GM19240 (cell line): ENCODE results near the gene NDUFA9.

Experiments
- DNase-seq: peaks from one replicate; pipeline ENCODE4 v3.0.0; 2011; ENCODE audit warnings: low spot score; ENCODE audit not compliant: insufficient read length

NDUFA9 gene

DNA sequence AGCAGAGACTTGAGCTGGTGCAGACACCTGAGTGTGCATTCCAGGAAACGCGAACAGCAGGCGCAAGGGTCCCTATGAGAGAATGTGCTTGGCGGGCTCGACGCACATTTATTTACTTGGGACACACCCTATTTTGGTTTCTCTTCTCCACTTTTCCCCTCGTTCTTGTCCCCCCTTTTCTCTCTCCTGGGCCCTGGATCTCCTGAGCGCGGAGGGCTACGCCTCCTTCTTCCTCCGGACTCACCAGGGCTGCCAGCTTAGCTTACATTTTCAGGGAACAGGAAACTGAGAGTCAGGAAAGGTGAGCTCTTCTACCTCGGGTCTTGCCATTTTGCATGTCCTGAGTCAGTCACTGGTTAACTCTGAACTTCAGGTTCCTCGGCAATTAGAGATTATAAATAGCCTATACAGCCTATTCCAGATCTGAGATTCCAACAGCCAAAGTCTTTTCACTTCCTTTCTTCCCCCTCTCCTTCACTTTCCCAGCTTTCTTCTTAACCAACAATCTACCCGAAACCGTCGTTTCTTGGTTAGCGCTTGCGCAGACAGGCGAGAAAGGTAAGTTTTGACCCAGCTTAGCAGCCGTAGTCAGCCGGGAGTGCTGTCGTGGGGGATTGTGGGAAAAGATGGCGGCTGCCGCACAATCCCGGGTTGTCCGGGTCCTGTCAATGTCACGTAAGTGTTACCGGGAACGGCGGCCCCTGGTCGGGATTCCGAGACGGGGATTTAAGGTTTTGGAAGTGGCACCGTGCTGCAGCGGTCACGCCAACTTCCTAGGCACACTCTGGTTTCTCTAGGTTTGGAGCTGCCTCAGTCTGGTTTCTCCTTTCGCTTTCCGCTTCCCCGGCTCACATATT lies at the start of gene NDUFA9, which contains the start of gene AKAP3:
TSS of gene NDUFA9 (plus strand) at position 614 of the 857 bp plus-strand sequence. CDS start at position 627, 13 bp downstream.
TSS of gene AKAP3 (minus strand) at position 551 of the 857 bp plus-strand sequence. CDS start 10,855 bp downstream, outside the sequence.
- DNase-seq = peak; percentile 64

DNA sequence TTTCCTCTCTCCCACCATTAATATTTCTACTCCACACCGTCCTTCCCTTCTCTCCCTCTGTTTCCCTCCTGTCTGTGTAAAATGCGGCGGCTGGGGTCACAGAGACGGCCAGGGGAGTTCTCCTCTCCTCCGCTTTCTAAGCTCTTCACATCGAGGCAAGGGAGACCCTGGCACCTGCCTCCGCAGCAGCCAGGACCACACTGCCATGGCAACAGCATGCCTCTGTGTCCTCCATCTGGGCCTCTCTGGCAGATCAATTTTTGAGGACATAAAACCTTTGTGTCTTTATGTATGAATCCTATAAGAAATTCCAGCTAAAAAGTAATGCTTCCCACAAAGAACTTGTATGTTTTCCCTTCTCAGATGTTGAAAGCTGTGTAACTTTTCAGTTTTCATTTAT lies 45.5 kb upstream of the NDUFA9 start:
- DNase-seq = no peak

DNA sequence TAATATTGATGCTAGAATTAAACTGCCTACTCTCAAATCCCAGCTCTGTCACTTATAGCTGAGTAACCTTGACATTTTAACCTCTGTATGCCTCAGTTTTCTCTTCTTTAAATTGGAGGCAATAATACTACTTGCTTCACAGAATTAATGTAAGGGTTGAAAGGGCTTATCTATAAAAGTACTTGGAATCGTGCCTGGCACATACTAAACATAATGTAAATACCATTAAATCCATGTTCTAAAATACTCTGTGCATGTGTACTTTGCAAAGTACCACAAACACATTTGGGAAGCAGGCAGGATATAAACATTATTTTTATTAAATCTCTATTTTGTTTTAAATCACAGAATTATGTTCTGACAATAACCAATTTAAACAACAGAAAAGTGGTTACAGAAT lies 45.0 kb upstream of the NDUFA9 start:
- DNase-seq = no peak

DNA sequence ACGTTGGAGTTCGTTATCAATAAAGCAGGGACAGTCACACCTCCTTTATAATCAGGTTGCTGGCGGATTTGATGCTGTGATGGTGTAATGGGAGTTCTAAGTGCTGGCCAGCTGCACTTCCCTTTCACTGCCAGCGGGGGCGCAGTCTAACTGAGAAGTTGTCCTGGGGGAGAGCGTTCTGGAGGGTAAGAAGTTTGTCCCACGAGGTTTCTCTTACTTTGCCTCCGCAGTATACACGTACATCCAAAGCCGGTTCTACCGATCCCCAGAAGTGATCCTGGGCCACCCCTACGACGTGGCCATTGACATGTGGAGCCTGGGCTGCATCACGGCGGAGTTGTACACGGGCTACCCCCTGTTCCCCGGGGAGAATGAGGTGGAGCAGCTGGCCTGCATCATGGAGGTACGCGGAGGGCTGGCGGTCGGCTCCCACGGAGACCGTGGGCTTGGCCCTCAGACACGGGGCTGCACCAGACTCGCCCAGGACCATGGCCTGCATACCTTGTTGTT lies 44.2 kb upstream of the NDUFA9 start:
- DNase-seq = peak; percentile 77

DNA sequence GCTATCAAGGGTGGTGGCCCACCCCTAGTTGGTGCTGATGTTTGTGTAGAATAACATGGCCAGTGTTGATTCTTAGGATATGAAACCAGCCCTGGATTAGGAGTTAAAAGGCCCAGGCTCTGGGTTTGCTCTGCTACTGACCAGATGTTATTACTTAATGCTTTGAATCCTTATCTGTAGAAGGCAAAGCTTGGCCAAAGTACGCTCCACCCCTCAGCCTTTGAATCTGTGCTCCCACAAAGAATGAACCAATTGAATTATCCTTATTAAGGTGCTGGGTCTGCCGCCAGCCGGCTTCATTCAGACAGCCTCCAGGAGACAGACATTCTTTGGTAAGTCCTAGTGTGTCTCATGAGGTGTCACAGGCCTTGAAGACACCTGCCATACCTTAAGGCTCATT lies 41.9 kb upstream of the NDUFA9 start:
- no peak for DNase-seq

DNA sequence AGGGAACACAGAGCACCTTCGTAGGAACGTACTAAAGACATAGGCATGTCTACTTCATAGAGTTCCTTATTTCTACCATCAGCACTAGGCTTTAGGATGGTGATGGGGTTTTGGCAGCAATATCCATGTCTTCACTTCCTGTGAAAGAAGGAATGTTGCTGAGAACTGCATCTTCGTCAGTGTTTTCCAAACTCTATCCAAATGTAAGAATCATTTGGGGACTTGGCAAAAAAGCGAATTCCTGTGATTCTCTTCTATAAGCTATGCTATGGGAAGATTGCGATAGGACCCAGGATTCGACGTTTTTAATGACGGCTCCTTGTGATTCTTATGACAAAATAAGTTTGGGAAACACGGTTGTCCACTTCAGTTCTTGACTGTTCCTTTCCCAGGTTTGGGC lies 39.8 kb upstream of the NDUFA9 start:
- DNase-seq = no peak

DNA sequence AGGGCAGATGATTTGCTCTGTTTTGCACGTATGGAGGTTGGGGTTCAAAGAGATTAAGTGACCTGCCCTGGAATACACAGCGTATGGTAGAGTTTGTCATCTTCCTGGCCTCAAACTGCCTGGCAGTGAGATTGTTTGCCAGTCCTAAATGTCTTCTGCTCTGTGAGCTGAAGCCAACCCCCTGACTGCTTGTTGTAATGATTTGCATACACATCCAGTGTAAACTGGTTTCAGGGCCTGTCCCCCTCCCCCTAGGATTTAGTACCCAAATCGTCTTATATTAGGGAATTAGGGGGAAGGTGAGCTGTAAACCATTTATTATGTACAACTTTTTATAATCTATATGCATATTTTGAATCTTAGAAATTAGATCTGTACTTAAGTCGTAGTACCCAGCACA lies 38.4 kb upstream of the NDUFA9 start:
- no peak for DNase-seq

DNA sequence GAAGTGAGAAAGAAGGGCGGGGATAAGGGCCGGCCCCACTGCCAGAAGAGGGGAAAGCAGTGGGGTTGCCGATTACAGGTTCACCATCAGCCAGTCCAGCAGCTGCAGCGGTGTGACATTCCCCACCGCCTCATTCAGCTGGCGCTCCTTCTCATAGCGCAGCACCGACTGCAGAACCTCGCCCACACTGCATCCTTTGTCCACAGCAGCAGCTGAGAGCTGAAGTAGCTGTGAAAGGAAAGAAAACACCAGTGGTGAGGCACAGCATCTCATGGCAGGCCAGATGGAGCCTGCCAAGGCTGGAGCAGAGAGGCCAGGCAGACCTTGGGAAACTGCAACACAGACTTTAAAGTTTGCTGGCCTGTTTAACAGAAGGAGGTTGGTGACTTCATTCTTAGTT lies 33.2 kb upstream of the NDUFA9 start:
- no peak for DNase-seq

DNA sequence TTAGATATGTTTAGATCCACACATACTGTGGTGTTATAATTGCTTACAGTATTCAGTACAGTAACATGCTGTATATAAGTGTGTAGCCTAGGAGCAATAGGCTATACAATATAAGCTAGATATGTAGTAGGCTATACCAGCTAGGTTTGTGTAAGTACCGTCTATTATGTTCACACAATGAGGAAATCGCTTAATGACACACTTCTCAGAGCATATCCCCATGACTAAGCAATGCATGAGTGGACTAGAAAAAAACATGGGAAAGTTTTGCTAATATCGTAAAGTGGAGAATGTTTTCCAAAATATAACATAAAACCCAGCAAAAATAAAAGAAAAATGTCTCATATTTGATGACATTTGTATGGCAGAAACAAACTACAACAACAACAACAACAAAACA lies 27.4 kb upstream of the NDUFA9 start:
- DNase-seq = no peak

DNA sequence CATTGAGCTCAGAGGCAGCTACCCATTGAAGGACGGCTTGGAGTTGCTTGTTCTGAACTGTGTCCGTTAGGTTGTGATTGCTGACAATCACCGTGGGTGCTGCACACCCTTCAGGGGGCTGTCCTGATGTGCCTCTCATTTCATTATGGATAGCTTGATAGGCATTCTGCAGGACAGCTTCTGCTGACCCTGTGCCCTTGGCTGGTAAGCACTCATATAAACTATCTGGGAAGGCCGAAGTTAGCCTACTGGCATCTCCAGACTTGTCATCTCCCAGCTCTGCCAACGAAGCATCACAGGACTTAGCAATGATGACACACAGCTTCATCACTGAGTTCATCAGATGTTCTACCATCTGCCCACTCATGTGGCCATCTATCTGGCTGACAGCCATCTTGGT lies 22.4 kb upstream of the NDUFA9 start:
- DNase-seq = no peak

DNA sequence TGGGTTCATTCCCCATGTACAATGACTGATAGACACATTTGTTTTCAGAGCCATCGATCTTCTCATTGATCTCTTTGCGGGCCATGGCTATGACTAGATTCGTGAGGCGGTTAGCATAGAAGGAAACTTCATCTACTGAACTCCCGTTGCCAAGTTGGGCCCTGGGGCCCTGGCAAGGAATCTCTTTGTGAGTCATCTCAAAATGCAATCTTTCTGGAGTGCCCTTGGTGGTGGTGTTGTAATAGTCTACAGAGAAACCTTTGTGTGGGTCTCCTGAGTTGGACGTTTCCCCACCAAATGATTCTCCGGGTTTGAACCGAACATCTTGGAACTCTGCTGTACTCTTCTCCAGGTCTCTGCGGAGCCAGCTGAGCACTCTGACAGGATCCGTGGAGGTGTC lies 20.5 kb upstream of the NDUFA9 start:
- no peak for DNase-seq

DNA sequence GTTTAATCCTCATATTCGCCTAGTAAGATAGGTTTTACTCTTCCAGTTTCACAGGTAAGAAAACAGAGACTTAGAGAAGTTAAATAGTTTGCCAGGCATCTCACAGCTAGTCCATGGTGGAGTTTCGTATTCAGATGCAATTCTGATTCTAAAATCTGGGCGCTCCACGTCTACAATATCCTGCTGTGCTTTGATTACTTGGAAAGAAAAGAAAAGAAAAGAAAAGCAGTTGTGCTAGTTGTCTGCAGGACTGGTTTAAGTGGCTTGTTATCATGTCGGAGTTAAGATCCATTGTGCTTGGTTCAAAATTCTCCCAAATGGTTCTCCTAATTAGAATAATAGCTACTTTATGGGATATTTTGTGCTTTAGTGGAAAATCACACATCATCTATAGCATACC lies 18.7 kb upstream of the NDUFA9 start:
- no peak for DNase-seq

DNA sequence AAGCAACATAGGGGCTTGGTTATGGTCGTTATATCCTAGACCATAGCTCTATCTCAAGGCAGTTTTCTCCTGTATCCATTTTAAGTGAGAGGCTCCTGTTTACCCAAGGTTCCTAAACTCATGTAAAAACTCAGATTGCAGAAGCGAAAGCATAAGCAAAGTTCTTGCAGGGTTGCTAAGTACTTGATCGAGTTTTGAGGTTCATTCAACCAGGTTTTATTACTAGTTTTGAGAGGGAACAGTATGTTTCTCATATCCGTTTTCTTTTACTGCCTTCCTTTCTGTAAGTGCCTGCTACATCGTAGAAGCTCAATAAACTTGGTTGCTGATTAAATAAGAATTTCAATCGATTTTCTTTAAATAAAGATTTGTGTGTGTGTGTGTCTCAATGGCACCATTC lies 5.2 kb upstream of the NDUFA9 start:
- DNase-seq = no peak

DNA sequence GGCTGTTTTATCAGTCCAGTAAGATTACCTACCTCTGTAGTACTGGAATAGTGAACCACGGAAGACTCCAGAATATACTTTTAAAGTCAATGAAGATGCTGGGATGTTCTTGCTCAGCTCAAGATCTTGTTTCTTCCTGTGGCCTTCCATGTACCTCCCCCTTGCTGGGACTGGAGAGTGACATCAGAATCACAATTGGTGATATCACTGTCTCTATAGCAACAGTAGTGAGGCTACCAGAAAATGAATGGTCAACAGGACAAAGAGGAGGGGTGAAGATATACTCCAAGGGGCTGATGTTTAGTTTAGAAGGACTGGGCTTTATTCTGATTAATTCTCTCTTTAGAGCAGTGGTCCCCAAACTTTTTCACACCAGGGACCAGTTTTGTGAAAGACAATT lies 3.9 kb upstream of the NDUFA9 start:
- DNase-seq = no peak

DNA sequence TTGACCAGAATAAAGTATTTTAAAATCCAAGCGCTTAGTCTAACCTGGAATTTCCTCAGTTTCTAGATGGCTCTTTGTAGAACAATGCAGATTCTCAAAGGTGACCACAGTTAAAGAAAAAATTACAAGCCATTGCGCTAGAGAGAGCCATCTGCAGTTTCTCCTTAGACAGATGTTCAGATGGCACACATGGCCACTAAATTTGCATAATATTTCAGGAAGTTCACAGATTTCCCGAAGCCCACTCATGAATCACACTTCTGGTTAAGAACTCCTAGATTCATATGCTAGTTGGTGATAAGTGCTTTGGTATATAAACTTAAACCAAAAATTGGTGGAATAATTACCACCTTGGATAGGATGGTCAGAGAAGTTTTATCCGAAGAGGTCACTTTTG lies 812 bp upstream of the NDUFA9 start:
- no peak for DNase-seq

DNA sequence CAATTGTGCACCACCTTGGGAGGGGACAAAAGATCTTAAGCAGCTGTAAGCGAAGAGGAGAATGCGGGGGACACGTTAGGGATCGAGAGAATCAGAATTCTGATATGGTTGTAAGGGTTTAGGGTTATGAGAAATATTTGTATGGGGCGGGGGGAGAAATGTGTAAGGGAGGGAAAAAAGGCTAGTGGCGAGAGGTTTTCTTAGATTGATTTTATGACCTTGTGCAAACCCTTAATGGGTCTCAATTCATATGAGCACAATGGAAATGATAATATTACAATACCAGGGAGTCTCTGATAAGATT lies 396 bp downstream of the NDUFA9 start:
- DNase-seq = no peak

DNA sequence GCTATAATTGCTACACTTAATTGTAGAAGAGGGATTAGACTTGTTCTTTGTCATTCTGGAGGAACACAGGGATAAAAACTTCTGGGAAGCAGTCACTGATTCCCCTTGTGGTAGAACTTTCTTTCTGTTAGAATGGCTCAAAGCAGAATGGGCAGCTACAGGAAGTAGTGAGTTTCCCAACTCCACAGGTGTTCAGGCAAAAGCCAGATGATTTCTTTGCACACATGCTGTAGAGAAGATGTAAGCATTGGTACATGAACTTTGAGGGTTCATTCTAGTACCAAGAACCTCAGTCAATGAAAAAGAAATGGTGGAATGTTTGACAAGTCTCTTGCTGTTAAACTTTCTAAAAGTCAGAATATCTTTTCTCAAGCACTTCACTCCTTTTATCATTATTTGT lies 4.3 kb downstream of the NDUFA9 start:
- no peak for DNase-seq

DNA sequence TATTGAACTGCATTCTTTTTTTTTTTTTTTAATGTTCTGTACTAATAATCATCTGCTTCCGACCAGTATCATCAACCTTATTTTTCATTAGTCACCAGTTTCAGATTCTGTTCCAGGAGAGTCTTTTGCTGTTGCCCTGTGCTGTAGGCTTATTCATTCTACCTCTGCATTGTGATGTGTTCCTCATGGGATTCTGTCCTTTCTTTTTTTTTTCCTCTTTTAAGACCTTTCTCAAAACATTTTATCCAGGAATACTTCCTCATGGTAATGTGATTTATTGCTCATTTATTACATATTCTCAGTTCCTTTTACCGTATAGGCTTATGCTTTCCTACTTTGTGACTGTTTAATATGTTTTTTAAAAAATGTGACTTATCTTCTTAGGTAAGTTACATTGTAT lies 4.8 kb downstream of the NDUFA9 start:
- DNase-seq = no peak

DNA sequence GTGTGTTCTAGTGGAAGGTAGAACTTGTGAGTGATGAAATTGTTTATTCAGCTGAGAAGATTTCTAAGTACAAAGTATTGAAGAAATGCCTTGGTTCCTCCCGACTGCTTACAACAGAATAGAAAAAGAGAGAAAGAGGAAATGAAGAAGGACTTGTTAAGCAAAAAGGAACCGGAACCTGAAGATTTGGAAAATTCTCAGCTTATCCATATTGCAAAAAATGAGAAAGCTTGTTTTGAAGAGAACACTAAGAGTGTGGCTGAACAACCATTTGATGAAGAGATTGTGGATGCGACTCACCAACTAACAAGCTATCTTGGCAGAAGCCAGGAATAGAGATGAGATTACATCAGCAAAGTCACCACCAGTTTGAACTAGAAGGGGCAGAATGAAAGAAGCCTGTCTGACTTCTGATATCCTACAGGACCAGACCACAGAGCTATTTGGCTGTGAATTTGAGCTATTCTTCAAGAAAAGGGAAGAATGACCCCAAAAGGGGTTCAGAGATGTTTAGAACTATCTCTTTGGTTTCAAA lies 15.1 kb downstream of the NDUFA9 start:
- no peak for DNase-seq

DNA sequence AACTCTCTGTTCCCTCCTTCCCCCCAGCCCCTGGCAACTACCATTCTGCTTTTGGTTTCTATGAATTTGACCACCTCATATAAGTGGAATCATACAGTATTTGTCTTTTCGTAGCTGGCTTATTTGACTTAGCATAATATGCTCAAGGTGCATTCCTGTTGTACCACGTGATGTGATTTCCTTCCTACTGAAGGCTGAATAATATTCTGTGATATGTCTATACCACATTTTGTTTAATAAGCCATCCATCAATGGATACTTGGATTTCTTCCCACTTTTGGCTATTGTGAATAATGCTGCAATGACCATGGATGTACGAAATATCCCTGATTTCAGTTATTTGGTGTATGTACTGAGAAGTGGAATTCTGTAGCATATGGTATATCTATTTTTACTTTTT lies 16.3 kb downstream of the NDUFA9 start:
- DNase-seq = no peak

DNA sequence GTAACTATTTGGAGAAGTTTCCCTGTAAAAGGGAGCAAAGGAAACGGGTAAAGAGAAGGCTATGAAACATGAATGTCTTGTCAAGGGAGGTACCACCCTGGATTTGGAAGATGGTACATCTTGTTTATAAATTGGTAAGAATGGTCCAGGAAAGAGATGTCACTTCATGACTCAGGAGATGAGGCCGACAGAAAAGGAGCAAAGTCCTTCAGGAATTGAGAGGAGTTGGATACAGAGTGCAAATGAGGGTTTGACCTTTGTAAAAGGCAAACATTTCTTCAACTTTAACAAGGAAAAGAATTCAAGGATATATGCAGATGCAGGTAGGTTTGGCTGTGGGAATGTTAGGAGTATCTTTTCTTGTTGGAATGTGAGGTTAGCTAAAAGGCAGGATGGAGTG lies 30.8 kb downstream of the NDUFA9 start:
- DNase-seq = no peak

DNA sequence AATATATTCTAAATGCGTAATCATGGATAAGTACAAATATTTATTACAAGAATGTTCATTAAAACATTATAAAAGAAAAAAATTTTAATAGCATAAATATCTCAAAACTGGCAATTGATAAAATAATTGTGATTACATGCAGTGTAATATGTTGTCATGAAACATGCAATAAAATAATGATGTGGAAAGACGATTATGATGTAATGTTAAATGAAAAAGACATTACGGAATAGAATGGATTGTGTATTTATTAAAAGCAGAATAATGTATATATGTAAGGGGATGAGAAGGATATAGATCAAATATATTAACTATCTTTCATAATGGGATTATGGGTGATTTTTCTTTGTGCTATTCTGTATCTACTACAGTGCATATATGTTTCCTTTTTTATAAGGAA lies 32.8 kb downstream of the NDUFA9 start:
- no peak for DNase-seq

DNA sequence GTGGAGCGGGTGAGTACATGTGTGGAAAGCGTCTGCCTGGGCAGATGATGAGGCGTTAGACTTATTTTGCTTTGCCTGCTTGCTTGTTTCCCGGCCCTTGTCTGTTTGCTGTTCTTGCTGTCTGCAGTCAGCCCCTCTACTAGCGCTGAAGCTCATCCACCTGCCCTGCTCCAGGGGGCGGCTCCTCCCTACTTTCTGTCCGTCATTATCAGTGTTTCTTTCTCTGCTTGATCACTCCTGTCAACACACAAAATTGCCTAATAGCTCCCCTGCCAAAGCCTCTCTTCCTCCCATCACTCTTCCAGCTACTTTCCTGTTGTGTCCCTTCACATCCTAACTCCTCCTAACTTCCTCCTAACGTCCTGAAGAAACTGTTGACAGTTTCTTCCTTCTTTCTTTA lies 36.4 kb downstream of the NDUFA9 start:
- DNase-seq = no peak
